Mesothelial cell of epicardium (in vitro differentiated cells): Measurements from ENCODE around the gene MRPS9. TPM values are rescaled to one million over a fixed set of nuclear protein-coding genes. Genes with fewer than 3 reads are reported as not detected.

ENCODE experiments used
- DNase-seq, 2 experiments: peaks; one replicate each; pipeline ENCODE4 v3.0.0; 2021; ENCODE audit warnings: low spot score in 2 of 2; ENCODE audit not compliant: unreplicated experiment in 2 of 2
- H3K27ac Mint-ChIP-seq: 2 replicates; pipeline ENCODE4 v1.8.0; 2021; ENCODE audit warnings: mixed read lengths
- H3K27me3 Mint-ChIP-seq: 2 replicates; pipeline ENCODE4 v1.8.0; 2021; ENCODE audit warnings: low read depth, mixed read lengths
- H3K36me3 Mint-ChIP-seq: 2 replicates; pipeline ENCODE4 v1.8.0; 2021; ENCODE audit warnings: mixed read lengths
- H3K4me1 Mint-ChIP-seq: 2 replicates; pipeline ENCODE4 v1.8.0; 2021; ENCODE audit warnings: mixed read lengths
- H3K4me3 Mint-ChIP-seq: 2 replicates; pipeline ENCODE4 v1.8.0; 2021; ENCODE audit warnings: mild to moderate bottlenecking, moderate library complexity, mixed read lengths
- H3K9me3 Mint-ChIP-seq: 2 replicates; pipeline ENCODE4 v1.8.0; 2021; ENCODE audit warnings: mixed read lengths
- total RNA-seq: library from RNA; stranded (reverse); gene quantifications from 3 replicates; pipeline ENCODE4 v1.2.1, GENCODE V29; 2021
- TF ChIP-seq, protein P1 (sequence below): fragments of 200-600 bp; sonication (generic); IDR thresholded peaks from one replicate; pipeline ENCODE4 v1.5.0; 2021; ENCODE audit warnings: antibody characterized with exemption; ENCODE audit not compliant: unreplicated experiment

MRPS9 gene
- total RNA-seq, 1 donor from 2014 or later: 37.1 TPM

DNA sequence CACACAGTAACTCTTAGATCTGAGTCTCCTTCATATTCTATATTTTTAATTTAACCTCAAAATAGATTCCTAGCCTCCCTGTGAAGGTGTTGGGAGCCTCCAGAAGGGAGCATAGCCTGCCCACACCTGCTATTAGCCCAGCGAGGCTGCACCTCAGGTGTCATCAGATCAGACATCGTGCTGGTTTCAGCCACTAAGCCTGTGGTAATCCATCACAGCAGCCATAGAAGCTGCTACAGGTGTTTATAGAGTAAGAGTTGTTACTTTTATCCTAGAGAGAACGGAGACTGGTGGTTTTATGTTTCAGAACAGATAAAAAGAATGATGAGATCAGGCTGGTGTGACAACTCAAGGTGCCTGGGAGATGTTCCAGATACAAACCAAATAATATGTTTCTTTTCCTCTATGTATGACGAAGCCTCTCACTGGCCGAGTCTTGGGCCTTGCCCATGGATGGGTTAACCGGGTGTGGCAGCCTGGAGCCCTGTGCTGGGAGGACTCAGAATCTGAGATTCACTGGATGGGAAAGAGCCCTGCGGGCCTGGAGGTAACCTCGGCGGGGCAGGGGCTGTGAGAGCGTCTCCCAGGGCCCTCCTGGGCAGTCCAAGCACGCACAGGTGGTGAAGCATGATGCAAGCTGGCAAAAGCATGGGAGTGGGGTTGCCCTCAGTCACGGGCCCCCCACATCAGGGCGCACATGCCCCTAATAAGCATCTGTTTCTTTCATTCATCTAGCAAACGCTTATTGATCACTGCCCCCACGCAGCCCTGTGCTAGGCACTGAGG is 73.7 kb downstream of the MRPS9 start:
- no peaks in the 10 kb centered on the region for H3K4me1 Mint-ChIP-seq
- no peaks in the 10 kb centered on the region for H3K36me3 Mint-ChIP-seq
- no peak overlapping the region for H3K27ac Mint-ChIP-seq
- H3K27me3 Mint-ChIP-seq: no peaks in the 10 kb centered on the region
- H3K4me3 Mint-ChIP-seq: no peak overlapping the region
- no peaks in the 10 kb centered on the region for H3K9me3 Mint-ChIP-seq
- no peak for DNase-seq
- TF ChIP-seq, protein P1, sequence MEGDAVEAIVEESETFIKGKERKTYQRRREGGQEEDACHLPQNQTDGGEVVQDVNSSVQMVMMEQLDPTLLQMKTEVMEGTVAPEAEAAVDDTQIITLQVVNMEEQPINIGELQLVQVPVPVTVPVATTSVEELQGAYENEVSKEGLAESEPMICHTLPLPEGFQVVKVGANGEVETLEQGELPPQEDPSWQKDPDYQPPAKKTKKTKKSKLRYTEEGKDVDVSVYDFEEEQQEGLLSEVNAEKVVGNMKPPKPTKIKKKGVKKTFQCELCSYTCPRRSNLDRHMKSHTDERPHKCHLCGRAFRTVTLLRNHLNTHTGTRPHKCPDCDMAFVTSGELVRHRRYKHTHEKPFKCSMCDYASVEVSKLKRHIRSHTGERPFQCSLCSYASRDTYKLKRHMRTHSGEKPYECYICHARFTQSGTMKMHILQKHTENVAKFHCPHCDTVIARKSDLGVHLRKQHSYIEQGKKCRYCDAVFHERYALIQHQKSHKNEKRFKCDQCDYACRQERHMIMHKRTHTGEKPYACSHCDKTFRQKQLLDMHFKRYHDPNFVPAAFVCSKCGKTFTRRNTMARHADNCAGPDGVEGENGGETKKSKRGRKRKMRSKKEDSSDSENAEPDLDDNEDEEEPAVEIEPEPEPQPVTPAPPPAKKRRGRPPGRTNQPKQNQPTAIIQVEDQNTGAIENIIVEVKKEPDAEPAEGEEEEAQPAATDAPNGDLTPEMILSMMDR: no peak

DNA sequence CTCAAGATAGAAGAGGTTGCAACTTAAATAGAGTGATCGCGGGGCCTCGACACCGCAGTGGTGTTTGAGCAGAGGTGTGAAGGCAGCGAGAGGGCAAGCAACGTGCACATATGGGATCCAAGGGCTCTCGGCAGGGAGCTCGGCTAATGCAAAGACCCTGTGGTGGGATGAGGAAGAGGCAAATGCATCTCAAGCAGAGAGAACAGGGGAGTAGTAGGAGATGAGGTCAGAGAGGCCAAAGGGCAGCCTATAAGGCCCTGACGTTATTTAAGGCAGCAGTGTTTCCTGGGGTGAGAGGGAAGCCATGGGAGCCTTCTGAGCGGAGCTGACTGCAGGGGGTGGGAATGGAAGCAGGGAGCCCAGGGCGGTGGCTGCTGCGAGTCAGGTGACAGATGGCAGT is 74.5 kb downstream of the MRPS9 start:
- TF ChIP-seq, protein P1: no peak
- DNase-seq: no peak
- Mint-ChIP-seq H3K9me3 (no peaks in the 10 kb centered on the region), H3K27me3 (no peaks in the 10 kb centered on the region), H3K36me3 (no peaks in the 10 kb centered on the region), H3K4me1 (no peaks in the 10 kb centered on the region), H3K4me3 (no peak overlapping the region), H3K27ac (no peak overlapping the region)

DNA sequence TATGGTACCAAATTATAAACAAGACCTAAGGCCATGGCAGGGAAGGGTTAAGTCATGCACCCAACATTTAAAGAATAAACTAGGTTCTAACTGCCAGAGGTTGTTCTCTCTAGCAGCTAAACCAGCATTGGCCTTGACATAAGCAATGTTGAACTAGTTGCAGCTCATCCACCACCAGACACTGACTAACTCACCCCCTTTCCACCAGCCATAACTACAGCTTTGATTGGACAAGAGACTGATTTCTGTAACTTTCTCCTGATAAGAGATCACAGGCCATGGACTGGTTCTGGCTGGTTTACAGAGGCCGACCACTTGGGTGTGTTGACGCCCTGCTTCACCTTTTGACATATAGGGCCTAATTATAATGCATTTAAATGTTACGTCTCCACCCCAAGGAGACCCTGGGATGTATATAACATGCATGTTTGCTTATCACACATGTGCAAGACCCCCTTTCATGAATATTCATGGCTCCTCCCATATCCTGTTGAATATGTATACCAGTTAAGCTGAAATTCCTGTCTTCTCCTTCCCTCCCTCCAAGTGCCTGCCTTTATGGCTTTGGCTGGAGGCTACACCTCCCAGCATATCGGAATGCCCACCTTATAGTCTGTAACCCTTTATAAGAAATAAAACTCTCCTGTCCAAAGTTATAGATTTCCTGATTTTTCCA is 75.9 kb downstream of the MRPS9 start:
- H3K27me3 Mint-ChIP-seq: no peaks in the 10 kb centered on the region
- H3K4me1 Mint-ChIP-seq: no peaks in the 10 kb centered on the region
- H3K27ac Mint-ChIP-seq: no peak overlapping the region
- TF ChIP-seq, protein P1: no peak
- H3K4me3 Mint-ChIP-seq: no peak overlapping the region
- no peak for DNase-seq
- no peaks in the 10 kb centered on the region for H3K36me3 Mint-ChIP-seq
- H3K9me3 Mint-ChIP-seq: no peaks in the 10 kb centered on the region

DNA sequence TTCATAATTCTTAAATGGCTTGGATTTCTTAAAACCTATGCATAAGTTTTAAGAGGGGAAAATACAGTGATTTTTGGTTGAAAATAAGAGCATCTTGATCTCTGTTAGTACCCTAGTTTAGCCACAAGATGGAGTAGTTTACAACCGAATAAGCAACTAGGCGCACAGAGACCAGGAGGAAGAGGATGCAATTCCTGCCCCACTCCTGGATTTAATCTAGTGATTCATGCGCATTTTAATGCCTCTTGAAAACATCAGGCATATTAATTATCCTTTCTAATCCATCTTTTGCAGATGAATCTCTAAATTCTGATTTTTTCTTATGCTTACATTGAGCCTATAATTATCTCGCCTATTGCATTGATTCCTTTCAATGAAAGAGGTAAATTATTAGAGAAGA is 76.7 kb downstream of the MRPS9 start:
- no peak for DNase-seq
- Mint-ChIP-seq H3K4me1 (no peaks in the 10 kb centered on the region), H3K27me3 (peaks cover 2% of the 10 kb centered on the region), H3K27ac (no peak overlapping the region), H3K36me3 (no peaks in the 10 kb centered on the region), H3K4me3 (no peak overlapping the region), H3K9me3 (no peaks in the 10 kb centered on the region)
- TF ChIP-seq, protein P1: peak; percentile 81

DNA sequence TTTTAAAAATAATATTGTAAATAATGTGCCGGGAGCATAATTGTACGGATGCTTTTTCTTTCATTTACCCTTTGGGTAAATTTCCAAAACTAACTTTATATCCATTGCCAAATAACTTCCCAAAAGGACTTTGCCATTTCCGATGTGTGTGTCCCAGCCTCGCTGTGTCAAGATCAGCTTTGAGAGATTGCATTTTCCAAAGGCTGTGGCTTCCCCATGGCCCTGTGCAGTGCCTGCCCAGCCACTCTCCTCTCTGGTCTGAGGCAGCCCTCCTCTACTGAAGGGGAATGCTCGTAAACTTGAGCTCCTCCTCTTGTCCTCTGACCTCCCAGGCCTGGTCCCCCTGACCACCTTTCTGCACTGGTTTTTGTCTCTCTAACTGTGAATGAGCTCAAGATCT is 78.5 kb downstream of the MRPS9 start:
- no peaks in the 10 kb centered on the region for H3K4me1 Mint-ChIP-seq
- no peaks in the 10 kb centered on the region for H3K9me3 Mint-ChIP-seq
- no peak overlapping the region for H3K27ac Mint-ChIP-seq
- no peak for DNase-seq
- no peaks in the 10 kb centered on the region for H3K36me3 Mint-ChIP-seq
- no peak overlapping the region for H3K4me3 Mint-ChIP-seq
- peaks cover 3% of the 10 kb centered on the region for H3K27me3 Mint-ChIP-seq
- TF ChIP-seq, protein P1: no peak
